Renal cortical epithelial cell (primary cell): ENCODE results near the gene PRRC2B. TPM values are rescaled to one million over a fixed set of nuclear protein-coding genes. Genes with fewer than 3 reads are reported as not detected.
"Not testable (repeated sequence)": the region's sequence is repeated elsewhere in the genome, so short reads cannot be mapped to it uniquely, and the experiment has no call there.

Experiments used
- DNase-seq: peaks from one replicate; pipeline ENCODE4 v3.0.0-alpha.2; 2011; ENCODE audit warnings: low read depth
- total RNA-seq: library from RNA; depleted of rRNA; stranded (reverse); fragments of >200 nt; gene quantifications from 2 replicates; pipeline ENCODE4 v1.2.3, GENCODE V29; 2014

The PRRC2B gene
- total RNA-seq, 1 donor from 2014 or later: 172 TPM

DNA sequence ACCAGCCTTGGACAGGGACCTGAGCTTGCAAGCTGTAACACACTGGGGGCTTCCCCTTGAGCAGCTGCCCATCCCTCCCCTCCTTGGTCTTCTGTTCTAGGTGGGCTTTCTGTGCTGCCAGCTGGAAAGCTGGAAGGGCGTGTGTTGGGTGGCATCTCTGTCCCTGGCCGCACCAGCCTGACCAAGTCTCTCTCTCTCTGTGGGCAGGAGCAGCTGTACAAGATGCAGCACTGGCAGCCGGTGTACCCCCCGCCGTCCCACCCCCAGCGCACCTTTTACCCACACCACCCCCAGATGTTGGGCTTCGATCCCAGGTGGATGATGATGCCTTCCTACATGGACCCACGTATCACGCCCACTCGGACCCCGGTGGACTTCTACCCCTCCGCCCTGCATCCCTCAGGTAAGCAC lies 76.7 kb downstream of the PRRC2B start:
- no peak for DNase-seq

DNA sequence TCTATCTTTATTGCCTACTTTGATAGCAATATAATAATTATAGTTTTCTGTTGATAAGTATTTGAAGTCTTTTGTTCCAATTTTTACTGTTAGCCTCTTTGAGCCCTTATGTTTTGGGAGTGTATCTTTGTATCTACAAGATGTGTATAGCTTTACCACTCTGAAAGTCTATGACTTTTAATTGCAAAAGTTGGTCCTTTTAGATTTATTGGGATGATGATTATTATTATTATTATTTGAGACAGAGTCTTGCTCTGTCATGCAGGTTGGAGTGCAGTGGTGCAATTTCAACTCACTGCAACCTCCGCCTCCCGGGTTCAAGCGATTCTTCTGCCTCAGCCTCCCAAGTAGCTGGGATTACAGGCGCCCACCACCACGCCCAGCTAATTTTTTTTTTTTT lies 78.2 kb downstream of the PRRC2B start:
- DNase-seq: not testable (repeated sequence)

DNA sequence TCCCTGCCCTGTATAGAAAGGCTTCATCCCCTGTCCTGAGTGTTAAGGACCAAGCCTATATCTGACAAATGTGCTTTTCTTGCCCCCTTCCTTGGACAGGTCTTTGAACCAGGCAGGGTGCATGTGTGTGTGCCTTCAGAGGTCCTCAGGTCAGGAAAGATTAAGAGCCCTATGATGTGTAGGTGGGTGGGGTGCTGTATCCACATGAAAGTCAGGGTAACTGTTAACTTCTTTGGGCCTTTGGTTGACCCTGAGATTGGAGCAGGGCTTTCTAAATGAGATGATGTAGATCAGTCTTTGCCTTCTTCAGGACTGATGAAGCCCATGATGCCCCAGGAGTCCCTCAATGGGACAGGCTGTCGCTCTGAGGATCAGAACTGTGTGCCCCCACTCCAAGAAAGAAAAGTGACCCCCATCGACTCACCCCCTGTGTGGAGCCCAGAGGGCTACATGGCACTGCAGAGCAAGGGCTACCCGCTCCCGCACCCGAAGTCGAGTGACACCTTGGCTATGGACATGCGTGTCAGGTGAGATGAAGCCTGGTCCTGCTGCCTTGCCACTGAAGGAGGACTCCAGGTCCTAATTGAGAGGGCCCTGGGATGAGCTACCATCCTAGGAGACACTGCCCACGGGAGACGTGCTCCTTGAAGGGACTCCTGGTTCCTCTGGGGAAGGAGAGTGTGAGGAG lies 79.5 kb downstream of the PRRC2B start:
- DNase-seq: no peak

DNA sequence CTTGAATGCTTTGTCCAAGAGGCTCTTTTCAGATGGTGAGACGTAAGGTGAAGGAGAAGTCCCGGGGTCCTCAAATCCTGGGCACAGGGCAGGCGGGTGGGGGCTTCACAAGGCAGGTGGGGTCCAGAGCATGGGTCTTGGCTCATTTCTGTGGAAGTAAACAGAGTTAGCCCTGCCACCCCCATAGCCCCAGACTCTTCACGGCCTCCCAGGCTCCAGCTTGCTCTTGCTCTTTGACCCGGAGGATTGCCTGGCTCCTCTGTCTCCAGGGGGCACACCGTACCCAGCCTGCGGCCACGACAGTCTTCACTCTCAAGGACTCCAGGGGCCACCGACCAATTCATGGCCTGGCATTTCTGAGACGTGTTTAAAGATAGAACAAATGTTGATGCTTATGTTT lies 80.0 kb downstream of the PRRC2B start:
- no peak for DNase-seq

DNA sequence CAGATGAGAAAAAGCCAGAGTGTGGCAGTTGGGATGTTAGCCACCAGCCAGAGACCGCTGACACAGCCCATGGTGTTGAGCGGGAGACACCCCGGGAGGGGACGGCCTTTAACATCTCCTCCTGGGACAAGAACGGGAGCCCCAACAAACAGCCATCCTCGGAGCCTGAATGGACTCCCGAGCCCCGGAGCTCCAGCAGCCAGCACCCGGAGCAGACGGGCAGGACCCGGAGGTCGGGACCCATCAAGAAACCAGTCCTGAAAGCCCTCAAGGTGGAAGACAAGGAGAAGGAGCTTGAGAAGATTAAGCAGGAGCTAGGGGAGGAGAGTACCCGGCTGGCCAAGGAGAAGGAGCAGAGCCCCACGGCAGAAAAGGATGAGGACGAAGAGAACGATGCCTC lies 80.8 kb downstream of the PRRC2B start:
- DNase-seq: no peak

DNA sequence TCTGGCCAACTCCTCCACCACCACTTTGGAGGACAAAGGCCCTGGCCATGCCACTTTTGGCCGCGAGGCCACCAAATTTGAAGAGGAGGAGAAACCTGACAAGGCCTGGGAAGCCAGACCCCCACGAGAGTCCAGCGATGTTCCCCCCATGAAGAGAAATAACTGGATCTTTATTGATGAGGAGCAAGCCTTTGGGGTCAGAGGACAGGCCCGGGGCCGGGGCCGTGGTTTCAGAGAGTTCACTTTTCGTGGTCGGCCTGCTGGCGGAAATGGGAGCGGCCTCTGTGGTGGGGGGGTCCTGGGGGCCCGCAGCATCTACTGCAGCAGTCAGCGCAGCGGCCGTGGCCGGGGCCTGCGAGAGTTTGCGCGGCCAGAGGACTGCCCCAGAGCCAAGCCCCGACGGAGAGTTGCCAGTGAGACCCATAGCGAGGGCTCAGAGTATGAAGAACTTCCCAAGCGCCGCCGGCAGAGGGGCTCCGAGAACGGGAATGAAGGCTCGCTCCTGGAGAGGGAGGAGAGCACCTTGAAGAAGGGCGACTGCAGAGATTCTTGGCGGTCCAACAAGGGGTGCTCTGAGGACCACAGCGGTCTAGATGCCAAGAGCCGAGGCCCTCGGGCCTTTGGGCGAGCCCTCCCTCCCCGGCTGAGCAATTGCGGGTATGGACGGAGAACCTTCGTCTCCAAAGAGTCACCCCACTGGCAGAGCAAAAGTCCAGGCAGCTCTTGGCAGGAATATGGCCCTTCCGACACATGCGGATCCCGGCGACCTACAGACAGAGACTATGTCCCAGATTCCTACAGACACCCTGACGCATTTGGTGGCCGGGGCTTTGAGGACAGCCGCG lies 81.4 kb downstream of the PRRC2B start:
- DNase-seq: no peak

DNA sequence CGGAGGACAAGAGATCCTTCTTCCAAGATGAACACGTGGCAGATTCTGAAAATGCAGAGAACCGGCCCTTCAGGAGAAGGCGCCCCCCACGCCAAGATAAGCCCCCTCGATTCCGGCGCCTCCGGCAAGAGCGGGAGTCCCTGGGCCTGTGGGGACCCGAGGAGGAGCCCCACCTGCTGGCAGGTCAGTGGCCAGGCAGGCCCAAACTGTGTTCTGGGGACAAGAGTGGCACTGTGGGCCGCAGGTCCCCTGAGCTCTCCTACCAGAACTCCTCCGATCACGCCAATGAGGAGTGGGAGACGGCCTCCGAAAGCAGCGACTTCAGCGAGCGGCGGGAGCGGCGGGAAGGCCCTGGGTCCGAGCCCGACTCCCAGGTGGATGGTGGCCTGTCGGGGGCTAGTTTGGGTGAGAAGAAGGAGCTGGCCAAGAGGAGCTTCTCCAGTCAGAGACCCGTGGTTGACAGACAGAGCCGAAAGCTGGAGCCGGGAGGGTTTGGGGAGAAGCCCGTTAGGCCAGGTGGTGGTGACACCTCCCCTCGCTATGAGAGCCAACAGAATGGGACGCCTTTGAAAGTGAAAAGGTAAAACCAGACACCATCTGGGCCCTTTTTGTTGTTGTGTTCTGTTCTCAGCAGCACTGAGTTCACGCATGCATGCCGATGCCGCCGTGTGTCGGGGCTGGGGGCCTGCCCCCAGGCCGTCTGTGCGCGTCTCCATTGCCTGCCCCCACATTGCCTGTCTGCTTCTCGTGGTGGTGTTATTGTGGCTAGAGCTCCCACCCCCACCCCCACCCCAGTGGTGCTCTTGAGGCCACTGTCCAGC lies 82.3 kb downstream of the PRRC2B start:
- no peak for DNase-seq

DNA sequence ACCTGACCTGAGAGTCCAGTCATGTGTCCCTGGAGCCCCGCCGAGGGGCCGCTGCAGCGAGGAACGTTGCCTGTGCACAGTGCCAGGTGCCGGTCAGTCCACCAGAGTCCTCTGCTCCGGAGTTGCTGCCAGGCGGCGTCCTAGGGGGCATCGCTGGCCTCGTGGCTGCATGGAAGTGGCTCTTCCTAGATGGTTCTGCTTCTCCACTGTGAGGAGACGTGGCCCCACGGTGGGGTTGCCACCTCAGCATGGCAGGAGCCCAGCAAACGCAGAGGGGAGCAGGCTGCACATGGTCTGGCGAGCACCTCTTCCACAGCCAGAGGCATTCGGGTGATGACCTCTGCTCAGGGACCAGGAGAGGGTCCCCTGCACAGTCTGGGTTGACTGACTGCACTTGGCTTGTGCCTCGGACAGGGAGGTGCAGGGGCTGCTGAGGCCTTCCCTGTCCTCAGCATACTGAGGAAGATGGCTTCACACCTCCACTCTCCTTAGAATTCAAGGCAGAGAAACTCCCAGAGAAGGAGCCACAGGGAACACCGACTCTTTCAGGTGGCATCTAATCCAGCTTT lies 83.0 kb downstream of the PRRC2B start:
- DNase-seq: no peak

DNA sequence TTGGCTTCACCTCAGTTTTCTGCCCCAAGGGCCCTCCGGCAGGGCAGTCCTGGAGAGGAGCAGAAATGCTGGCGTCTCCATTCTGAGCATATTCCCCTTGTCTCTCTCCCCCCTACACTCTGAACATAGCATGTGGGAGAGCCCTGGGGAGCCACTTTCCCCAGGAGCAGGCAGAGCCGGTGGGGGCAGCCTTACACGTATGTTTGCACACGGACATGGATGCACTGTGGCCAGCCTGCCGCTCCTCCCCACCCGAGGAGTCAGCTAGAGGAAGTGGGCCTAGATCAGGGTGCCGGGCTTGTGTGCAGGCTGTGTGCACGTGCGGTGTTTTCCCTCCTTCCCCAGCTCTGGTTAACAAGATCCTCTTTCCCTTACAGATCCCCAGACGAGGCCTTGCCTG lies 83.5 kb downstream of the PRRC2B start:
- DNase-seq: no peak

DNA sequence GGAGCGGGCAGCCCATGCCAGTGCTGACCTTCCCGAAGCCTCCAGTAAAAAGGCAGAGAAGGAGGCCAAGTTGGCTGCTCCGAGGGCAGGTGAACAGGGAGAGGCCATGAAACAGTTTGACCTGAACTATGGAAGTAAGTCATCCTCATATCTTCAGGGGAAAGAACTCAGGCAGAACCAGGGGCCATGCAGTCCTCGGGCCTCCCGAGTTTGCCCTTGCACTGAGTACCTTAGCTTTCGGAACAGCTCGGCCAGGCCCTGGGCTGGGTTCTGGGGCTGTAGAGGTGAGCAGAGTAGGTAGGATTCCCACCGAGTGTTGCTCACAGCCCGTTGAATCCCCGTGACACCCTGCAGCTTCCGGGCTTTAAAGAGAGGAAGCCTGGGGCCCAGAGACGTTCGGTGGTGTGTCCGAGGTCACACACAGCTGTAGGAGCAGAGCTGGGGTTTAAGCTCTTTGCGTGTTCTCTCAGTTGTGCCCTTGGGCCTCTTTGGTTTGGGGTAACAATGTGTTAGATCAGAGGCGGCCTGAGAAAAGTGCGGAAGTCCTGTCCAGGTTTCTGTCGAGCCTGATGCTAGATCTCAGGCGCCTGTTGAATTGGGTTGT lies 84.0 kb downstream of the PRRC2B start:
- DNase-seq: no peak

DNA sequence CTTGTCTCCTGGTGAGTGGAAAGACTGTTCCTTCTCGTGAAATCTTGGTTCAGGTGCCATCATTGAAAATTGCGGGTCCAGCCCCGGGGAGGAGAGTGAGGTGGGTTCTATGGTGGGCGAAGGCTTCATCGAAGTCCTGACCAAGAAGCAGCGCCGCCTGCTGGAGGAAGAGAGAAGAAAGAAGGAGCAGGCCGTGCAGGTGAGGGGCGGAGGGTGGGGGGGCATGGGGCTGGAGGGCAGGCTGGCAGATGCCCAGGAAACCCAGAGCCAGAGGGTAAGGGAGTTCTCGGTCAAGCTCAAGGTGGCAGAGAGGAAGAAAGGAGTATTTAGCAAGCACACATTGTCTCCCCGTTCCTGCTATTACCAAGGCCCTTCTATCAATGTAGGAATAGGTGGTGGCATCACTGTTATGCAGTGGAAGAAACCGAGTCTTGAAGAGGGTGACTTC lies 84.6 kb downstream of the PRRC2B start:
- no peak for DNase-seq

DNA sequence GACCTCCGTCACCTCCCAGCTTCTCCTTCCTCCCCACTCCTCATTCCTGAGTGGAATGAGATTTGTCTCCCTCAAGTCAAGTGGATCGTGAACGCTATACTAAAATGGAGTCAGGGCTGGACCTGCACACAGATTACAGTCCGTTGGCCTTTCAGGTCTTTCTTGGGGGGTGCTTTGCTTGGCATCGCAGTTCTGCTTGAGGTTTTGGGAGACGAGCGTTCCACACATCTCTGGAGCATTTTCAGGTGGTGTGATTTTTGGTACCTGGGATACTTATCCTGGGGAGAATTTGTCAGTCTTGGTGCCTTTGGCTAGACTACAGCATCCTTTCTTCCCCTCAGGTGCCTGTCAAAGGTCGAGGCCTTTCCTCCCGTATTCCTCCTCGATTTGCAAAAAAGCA lies 85.0 kb downstream of the PRRC2B start:
- DNase-seq: no peak

DNA sequence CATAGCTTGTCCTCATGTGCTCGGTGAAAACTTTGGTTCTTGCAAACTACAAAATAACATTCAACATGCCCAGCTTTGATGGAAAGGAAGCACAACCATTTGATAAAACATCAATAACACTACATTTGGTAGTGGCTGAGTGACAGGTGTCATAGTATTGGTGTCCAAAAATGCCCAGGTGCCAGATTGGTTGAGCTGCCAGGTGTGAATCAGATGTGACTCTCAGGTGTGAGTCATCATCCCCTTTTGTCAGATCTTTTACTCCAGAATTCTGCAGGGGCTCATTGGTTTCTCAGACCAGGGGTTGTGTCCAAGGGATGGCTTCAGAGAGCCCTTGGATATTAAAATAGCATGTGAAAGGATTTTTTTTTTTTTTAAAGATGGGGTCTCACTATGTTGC lies 86.4 kb downstream of the PRRC2B start:
- DNase-seq: no peak

DNA sequence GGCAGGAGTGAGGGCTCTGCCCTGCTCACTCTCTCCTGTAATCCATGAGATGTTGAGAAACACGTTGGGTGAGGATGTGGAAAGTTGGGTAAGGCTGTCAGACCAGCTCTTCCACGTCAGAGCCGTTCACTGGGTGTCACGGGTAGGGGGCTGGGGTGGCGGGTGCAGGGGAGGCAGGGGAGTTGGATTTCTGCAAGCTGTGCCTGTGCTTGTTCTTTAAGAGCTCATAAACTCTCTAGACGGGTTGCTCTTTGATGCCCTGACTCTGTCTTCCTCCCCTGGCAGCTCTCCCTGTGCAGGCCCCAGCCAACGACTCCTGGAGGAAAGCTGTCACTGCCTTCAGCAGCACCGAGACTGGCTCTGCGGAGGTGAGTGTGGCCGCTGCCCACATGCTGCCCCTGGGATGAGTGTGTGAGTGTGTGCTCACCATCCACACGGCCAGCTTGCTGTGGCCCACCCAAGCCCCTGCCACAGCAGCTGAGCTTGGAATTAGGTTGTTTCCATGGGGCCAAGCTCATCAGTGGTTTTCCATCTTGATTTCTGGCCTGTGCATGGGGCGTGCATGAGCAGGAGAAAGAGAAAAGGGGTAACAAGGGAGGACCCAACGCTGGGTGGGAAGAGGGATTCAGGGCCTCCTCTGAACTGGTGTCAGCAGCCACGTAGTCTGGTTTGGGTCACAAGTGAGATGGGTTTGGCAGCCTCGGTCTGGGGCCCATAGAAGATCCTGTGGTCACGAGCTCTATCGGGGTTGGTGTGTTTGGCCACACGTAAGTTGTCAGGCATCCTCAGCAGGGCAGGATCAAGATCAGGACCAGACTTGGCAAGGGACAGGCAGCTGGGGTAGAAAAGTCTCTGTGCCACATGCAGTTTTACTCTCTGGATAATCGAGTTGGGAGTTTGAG lies 87.8 kb downstream of the PRRC2B start:
- DNase-seq: no peak

DNA sequence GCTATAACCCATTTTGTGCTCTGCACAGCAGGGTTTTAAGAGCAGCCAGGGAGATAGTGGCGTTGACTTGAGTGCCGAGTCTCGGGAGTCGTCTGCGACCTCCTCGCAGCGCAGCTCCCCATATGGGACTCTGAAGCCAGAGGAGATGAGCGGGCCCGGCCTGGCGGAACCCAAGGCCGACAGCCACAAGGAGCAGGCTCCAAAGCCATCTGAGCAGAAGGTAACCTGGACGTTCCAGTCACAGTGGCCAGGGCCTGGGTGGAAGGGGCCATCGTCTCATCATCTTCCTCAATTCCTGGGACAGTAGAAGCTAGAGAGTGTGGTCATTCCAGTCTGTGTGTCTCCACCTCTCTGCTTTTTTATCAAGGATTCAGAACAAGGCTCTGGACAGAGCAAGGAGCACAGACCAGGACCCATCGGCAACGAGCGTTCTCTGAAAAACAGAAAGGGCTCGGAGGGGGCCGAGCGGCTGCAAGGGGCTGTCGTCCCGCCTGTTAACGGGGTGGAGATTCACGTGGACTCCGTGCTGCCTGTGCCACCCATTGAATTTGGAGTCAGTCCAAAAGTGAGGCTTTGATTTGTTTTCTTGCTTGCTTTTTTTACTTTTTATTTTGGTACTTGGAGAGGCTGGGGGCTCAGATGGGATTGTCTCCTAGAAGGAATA lies 88.6 kb downstream of the PRRC2B start:
- no peak for DNase-seq

DNA sequence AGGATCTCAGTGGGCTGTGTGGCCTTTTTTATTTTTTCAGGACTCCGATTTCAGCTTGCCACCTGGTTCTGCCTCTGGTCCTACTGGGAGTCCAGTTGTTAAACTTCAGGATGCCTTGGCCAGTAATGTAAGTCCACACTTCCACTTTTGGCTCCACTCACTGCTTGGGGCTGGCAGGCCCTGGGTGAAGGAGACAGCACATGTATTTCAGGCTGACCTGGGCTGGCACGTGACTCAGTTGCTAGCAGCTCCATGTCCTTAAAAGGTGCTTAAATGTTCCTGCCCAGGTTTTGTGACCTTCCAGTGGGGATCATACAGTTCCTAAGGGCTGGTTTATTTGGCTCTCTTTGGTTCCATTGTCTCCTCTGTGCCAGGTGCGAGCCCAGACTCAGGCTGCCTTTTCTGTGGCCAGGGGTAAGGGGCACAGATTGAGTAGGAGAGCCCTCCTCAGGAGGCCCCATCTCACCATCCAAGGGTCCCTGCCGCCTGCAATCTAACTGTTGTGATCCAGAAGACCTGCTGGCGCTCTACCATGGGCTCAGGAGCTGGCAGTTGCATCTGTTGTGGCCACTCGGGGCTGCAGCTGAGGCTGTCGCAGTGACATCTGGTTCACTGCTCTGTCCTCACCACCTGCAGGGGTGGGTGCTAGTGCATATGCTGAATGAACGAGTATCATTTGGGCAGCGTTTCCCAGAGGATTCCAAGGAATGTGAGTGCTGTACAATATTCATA lies 89.6 kb downstream of the PRRC2B start:
- DNase-seq: no peak

DNA sequence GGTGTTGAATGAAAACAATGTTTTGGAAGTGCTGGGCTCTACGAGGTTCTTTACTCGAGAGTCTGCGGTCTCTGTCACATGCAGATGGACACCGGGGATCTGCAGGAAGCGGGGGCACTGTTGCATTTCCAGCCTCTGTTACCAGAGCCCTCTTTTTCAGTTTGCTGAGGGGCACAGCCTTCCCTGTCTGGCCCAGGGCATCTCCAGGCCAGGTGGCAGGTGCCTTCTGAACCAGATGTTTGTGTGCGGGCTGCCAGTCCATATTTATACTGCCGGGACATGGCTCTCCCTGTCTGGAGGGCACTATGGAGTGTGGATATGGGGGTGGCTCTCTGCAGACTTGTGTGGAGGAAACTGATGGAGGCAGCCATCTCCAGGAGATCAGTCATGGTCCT lies 90.2 kb downstream of the PRRC2B start:
- DNase-seq: no peak

DNA sequence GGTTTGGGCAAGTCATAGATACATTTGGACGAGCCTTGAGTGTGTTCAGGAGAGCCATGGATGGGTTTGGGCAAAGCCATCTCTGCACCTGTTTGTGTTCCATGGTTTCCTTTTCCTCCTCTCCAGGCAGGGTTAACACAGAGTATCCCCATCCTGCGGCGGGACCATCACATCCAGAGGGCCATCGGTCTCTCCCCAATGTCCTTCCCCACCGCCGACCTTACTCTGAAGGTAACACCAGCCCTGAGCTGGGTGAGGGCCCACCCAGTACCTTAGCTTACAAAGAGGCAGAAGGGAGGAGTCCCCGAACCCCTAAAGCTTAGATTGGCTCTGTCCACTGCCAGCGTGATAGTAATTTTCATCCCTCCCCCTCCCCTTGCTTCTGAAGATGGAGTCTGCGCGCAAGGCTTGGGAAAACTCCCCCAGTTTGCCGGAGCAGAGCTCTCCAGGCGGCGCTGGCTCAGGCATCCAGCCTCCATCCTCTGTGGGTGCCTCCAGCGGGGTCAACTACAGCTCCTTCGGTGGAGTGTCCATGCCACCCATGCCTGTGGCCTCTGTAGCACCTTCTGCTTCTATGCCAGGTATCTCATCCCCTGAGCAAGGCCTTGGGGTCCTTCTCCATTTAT lies 90.8 kb downstream of the PRRC2B start:
- DNase-seq: no peak

DNA sequence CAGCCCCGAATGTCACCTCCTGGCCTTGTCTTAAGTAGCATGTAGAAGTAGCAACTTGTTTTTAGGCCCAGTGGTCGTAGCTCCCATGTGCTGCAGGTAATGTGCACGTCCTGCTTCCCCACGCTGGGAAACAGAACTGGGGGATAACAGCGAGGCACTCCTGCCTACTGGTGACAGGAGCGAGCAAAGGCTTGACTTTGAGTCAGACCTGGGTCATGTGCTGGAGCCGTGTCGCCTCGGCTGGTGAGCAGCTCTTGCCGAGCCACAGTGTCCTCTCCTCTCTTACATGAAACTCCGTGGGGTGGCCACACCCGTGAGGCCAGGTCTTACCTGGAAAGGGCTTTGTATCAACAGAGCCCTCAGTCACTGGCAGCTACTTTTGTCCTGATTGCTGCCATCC lies 91.3 kb downstream of the PRRC2B start:
- no peak for DNase-seq
